Neural cell (in vitro differentiated cells): ENCODE data around the gene RPLP2. TPM values are rescaled to one million over a fixed set of nuclear protein-coding genes. Genes with fewer than 3 reads are reported as not detected.

Experiments used
- H2AFZ ChIP-seq: fragments of 200-600, 300-800 bp; sonication (generic), shearing (Covaris generic); 2 replicates; pipeline ENCODE4 v1.6.0; 2014; ENCODE audit warnings: low read depth, mild to moderate bottlenecking, antibody characterized with exemption, low read length, moderate library complexity
- H3F3A ChIP-seq: fragments of 200-600 bp; shearing (Covaris generic); 2 replicates; pipeline ENCODE4 v1.6.1; 2016; ENCODE audit warnings: mild to moderate bottlenecking, moderate library complexity, mixed read lengths, antibody characterized with exemption, low read length; ENCODE audit not compliant: insufficient read depth, poor library complexity, severe bottlenecking
- H3K27ac ChIP-seq: fragments of 200-600, 300-800 bp; sonication (generic), shearing (Covaris generic); 2 replicates; pipeline ENCODE4 v1.5.1; 2014; ENCODE audit warnings: mild to moderate bottlenecking, low read length, moderate library complexity
- H3K27me3 ChIP-seq: fragments of 300-800, 200-600 bp; sonication (generic), shearing (Covaris generic); 2 replicates; pipeline ENCODE4 v1.6.0; 2014; ENCODE audit warnings: mild to moderate bottlenecking, low read depth, low read length, moderate library complexity; ENCODE audit not compliant: insufficient read depth
- H3K36me3 ChIP-seq: fragments of 300-800, 200-600 bp; sonication (generic), shearing (Covaris generic); 2 replicates; pipeline ENCODE4 v1.5.1; 2014; ENCODE audit warnings: mild to moderate bottlenecking, antibody characterized with exemption, low read length, moderate library complexity; ENCODE audit not compliant: insufficient read depth
- H3K4me2 ChIP-seq: fragments of 300-800, 200-600 bp; sonication (generic), shearing (Covaris generic); 2 replicates; pipeline ENCODE4 v1.6.0; 2014; ENCODE audit warnings: mild to moderate bottlenecking, low read length
- H3K4me3 ChIP-seq: fragments of 300-800, 200-600 bp; sonication (generic), shearing (Covaris generic); 2 replicates; pipeline ENCODE4 v1.5.1; 2014; ENCODE audit warnings: mild to moderate bottlenecking, low read length, moderate library complexity
- H3K79me2 ChIP-seq: fragments of 200-600 bp; shearing (Covaris generic); replicated peaks from 2 replicates; pipeline ENCODE4 v1.6.0; 2014; ENCODE audit warnings: mild to moderate bottlenecking, low read length, moderate library complexity; ENCODE audit not compliant: insufficient read depth
- H3K9ac ChIP-seq: fragments of 300-800, 200-600 bp; sonication (generic), shearing (Covaris generic); 2 replicates; pipeline ENCODE4 v1.6.1; 2016; ENCODE audit warnings: mild to moderate bottlenecking, low read length, mixed read lengths
- H3K9me2 ChIP-seq: fragments of 200-600 bp; shearing (Covaris generic); 2 replicates; pipeline ENCODE4 v1.6.1; 2016; ENCODE audit warnings: mild to moderate bottlenecking, low read length, mixed read lengths; ENCODE audit not compliant: insufficient read depth
- H3K9me3 ChIP-seq: fragments of 200-600, 300-800 bp; sonication (generic), shearing (Covaris generic); 2 replicates; pipeline ENCODE4 v1.6.1; 2016; ENCODE audit warnings: mild to moderate bottlenecking, mixed run types, low read length, moderate library complexity, mixed read lengths
- H4K20me1 ChIP-seq: fragments of 200-600 bp; shearing (Covaris generic); 2 replicates; pipeline ENCODE4 v1.6.1; 2016; ENCODE audit warnings: mild to moderate bottlenecking, mixed run types; ENCODE audit not compliant: insufficient read depth
- EP300 ChIP-seq: fragments of 450-650 bp; conservative IDR thresholded peaks from 2 replicates; pipeline ENCODE4 v1.6.1; 2014; ENCODE audit warnings: antibody characterized with exemption, mild to moderate bottlenecking, moderate library complexity; ENCODE audit not compliant: poor library complexity, severe bottlenecking
- EZH2 ChIP-seq: fragments of 200-600, 300-800 bp; shearing (Covaris generic), sonication (generic); IDR thresholded peaks from 2 replicates; pipeline ENCODE4 v1.6.1; 2014; ENCODE audit warnings: antibody characterized with exemption, low read length, borderline replicate concordance, mild to moderate bottlenecking; ENCODE audit not compliant: insufficient read depth, poor library complexity, severe bottlenecking
- MXI1 ChIP-seq: fragments of 450-650 bp; conservative IDR thresholded peaks from 2 replicates; pipeline ENCODE4 v1.6.1; 2014; ENCODE audit warnings: antibody characterized with exemption, mild to moderate bottlenecking; ENCODE audit not compliant: poor library complexity, severe bottlenecking
- POLR2AphosphoS5 ChIP-seq: IDR thresholded peaks from 2 replicates; pipeline ENCODE4 v1.6.1; 2012
- RAD21 ChIP-seq: fragments of 450-650 bp; conservative IDR thresholded peaks from 2 replicates; pipeline ENCODE4 v1.6.1; 2014; ENCODE audit warnings: antibody characterized with exemption, mild to moderate bottlenecking, moderate library complexity
- SMC3 ChIP-seq: fragments of 450-650 bp; conservative IDR thresholded peaks from 2 replicates; pipeline ENCODE4 v1.6.1; 2014; ENCODE audit warnings: antibody characterized with exemption, mild to moderate bottlenecking, moderate library complexity; ENCODE audit not compliant: poor library complexity
- TAF1 ChIP-seq: IDR thresholded peaks from 2 replicates; pipeline ENCODE4 v1.6.1; 2012; ENCODE audit warnings: low read depth
- polyA plus RNA-seq: library from polyadenylated mRNA; depleted of rRNA; stranded (reverse); fragments of >200 nt; gene quantifications from 2 replicates; pipeline ENCODE4 v1.2.3, GENCODE V29; 2014
- TF ChIP-seq, protein P1 (sequence below): IDR thresholded peaks from 2 replicates; pipeline ENCODE4 v1.6.1; 2012; ENCODE audit warnings: borderline replicate concordance
- TF ChIP-seq, protein P2 (sequence below): fragments of 450-650 bp; IDR thresholded peaks from 2 replicates; pipeline ENCODE4 v1.5.1; 2014; ENCODE audit warnings: antibody characterized with exemption, mild to moderate bottlenecking, moderate library complexity; ENCODE audit not compliant: poor library complexity, severe bottlenecking

RPLP2 gene
- polyA plus RNA-seq, 1 donor from 2014 or later: 147 TPM

DNA sequence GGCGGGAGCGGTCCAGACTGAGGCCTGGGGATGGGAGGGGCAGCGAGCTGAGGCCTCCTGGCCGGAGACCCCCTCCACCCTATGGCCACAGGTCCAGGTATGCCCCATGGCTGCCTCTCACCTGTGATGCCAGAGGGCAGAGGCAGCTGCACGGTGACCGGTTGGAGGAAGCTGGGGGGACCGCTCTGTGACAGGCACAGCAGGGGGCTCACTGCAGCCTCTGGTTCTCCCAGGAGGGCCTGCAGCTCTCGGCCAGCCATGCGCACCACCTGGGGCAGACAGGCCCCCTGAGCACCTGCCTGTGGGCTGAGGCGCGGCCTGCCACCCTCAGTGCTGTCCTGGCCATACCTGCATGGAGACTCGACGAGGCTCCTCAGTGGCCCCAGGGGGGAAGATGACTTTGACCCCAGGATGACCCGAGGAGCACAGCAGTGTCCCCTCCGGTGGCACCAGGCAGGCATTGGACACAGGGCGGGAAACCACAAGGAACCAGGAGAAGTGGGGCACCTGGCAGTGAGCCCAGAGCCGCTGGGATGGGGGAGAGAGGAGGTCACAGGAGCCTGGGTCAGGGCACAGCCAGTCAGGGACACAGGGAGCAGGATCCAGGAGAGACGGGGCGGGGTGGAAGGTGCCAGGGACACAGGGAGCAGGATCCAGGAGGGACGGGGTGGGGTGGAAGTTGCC, 8.5 kb upstream of the RPLP2 start:
- Histone ChIP-seq H2AFZ (no peak overlapping the region), H3K4me2 (no peak overlapping the region), H3K36me3 (no peaks in the 10 kb centered on the region), H4K20me1 (no peaks in the 10 kb centered on the region), H3K9ac (no peak overlapping the region), H3K27ac (no peak overlapping the region), H3K27me3 (no peaks in the 10 kb centered on the region), H3K9me2 (no peaks in the 10 kb centered on the region), H3K79me2 (peaks cover 9% of the 10 kb centered on the region), H3K9me3 (no peaks in the 10 kb centered on the region), H3F3A (no peaks in the 10 kb centered on the region), H3K4me3 (no peak overlapping the region)
- TF ChIP-seq EZH2 (no peak), EP300 (no peak), SMC3 (no peak), RAD21 (no peak), TAF1 (no peak), MXI1 (no peak)
- TF ChIP-seq, protein P1, sequence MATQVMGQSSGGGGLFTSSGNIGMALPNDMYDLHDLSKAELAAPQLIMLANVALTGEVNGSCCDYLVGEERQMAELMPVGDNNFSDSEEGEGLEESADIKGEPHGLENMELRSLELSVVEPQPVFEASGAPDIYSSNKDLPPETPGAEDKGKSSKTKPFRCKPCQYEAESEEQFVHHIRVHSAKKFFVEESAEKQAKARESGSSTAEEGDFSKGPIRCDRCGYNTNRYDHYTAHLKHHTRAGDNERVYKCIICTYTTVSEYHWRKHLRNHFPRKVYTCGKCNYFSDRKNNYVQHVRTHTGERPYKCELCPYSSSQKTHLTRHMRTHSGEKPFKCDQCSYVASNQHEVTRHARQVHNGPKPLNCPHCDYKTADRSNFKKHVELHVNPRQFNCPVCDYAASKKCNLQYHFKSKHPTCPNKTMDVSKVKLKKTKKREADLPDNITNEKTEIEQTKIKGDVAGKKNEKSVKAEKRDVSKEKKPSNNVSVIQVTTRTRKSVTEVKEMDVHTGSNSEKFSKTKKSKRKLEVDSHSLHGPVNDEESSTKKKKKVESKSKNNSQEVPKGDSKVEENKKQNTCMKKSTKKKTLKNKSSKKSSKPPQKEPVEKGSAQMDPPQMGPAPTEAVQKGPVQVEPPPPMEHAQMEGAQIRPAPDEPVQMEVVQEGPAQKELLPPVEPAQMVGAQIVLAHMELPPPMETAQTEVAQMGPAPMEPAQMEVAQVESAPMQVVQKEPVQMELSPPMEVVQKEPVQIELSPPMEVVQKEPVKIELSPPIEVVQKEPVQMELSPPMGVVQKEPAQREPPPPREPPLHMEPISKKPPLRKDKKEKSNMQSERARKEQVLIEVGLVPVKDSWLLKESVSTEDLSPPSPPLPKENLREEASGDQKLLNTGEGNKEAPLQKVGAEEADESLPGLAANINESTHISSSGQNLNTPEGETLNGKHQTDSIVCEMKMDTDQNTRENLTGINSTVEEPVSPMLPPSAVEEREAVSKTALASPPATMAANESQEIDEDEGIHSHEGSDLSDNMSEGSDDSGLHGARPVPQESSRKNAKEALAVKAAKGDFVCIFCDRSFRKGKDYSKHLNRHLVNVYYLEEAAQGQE: no peak

DNA sequence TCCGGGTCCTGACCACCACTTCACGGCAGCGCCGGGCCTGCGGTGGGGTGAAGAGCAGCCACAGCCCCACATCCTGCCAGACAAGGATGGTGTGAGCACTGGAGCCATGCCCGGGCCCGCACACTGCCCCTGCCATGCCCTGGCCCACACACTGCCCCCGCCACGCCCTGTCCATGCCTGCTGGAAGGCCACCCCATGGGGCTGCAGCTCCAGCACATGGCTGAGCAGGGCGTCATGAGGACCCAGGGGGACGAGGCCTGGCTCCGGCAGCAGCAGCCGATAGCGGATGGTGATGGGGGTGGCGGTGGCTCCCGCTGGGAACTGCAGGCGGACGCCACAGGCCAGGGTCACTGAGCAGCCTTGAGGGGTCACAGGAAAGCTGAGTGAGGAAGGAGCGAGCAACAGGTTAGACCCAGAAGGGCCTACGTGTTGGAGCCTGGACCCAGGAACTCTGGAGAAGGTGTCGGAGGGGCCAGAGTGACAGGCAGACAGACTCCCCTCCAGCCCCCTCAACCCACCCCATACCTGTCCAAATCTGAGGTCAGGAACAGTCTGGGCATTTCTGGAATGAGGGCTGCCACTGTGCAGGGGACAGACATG, 7.6 kb upstream of the RPLP2 start:
- no peaks in the 10 kb centered on the region for H3K9me2 ChIP-seq
- H2AFZ ChIP-seq: no peak overlapping the region
- H4K20me1 ChIP-seq: no peaks in the 10 kb centered on the region
- no peak overlapping the region for H3K9ac ChIP-seq
- H3K4me2 ChIP-seq: no peak overlapping the region
- H3K9me3 ChIP-seq: no peaks in the 10 kb centered on the region
- H3F3A ChIP-seq: no peaks in the 10 kb centered on the region
- no peaks in the 10 kb centered on the region for H3K36me3 ChIP-seq
- TF ChIP-seq EZH2 (no peak), POLR2AphosphoS5 (no peak), MXI1 (no peak), SMC3 (no peak), RAD21 (no peak)
- TF ChIP-seq, protein P2, sequence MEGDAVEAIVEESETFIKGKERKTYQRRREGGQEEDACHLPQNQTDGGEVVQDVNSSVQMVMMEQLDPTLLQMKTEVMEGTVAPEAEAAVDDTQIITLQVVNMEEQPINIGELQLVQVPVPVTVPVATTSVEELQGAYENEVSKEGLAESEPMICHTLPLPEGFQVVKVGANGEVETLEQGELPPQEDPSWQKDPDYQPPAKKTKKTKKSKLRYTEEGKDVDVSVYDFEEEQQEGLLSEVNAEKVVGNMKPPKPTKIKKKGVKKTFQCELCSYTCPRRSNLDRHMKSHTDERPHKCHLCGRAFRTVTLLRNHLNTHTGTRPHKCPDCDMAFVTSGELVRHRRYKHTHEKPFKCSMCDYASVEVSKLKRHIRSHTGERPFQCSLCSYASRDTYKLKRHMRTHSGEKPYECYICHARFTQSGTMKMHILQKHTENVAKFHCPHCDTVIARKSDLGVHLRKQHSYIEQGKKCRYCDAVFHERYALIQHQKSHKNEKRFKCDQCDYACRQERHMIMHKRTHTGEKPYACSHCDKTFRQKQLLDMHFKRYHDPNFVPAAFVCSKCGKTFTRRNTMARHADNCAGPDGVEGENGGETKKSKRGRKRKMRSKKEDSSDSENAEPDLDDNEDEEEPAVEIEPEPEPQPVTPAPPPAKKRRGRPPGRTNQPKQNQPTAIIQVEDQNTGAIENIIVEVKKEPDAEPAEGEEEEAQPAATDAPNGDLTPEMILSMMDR: no peak
- TF ChIP-seq, protein P1: no peak
- no peak overlapping the region for H3K4me3 ChIP-seq
- H3K27me3 ChIP-seq: no peaks in the 10 kb centered on the region
- no peaks in the 10 kb centered on the region for H3K79me2 ChIP-seq
- no peak overlapping the region for H3K27ac ChIP-seq
